OCI-LY3 (cell line): ENCODE measurements around the gene MOB1B.

Source experiments
- EZH2phosphoT487 ChIP-seq: fragments of 200-600 bp; shearing (Covaris generic); IDR thresholded peaks from 2 replicates; pipeline ENCODE4 v1.6.1; 2018; ENCODE audit warnings: antibody characterized with exemption, mixed run types, low read depth
- TF ChIP-seq, protein P1 (sequence below): fragments of 200-600, 300-600 bp; sonication (generic); IDR thresholded peaks from 2 replicates; pipeline ENCODE4 v1.5.1; 2014; ENCODE audit warnings: antibody characterized with exemption, low read length, low read depth

GRCh38 chr4:70958681-70959080 lies 56.5 kb downstream of the MOB1B start:
- TF ChIP-seq, protein P1, sequence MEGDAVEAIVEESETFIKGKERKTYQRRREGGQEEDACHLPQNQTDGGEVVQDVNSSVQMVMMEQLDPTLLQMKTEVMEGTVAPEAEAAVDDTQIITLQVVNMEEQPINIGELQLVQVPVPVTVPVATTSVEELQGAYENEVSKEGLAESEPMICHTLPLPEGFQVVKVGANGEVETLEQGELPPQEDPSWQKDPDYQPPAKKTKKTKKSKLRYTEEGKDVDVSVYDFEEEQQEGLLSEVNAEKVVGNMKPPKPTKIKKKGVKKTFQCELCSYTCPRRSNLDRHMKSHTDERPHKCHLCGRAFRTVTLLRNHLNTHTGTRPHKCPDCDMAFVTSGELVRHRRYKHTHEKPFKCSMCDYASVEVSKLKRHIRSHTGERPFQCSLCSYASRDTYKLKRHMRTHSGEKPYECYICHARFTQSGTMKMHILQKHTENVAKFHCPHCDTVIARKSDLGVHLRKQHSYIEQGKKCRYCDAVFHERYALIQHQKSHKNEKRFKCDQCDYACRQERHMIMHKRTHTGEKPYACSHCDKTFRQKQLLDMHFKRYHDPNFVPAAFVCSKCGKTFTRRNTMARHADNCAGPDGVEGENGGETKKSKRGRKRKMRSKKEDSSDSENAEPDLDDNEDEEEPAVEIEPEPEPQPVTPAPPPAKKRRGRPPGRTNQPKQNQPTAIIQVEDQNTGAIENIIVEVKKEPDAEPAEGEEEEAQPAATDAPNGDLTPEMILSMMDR = no peak
- no peak for TF ChIP-seq EZH2phosphoT487
